ENCODE data around the gene SLC41A2.

SLC41A2 gene

GRCh38 chr12:104963757-104964156 is 5.7 kb upstream of the SLC41A2 start:
- no peak for TF ChIP-seq CTCF (conservative IDR thresholded peaks at IDR 0.05; ENCODE audit: low read depth, low read length)
- DNase-seq (ENCODE audit: low read depth): no peak
- no peak overlapping the region for H3K4me3 ChIP-seq (ENCODE audit: low read depth, low read length)

GRCh38 chr12:104960464-104960863 is 2.4 kb upstream of the SLC41A2 start:
- no peak for TF ChIP-seq CTCF (conservative IDR thresholded peaks at IDR 0.05; ENCODE audit: low read depth, low read length)
- no peak for DNase-seq (ENCODE audit: low read depth)
- no peak overlapping the region for H3K4me3 ChIP-seq (ENCODE audit: low read depth, low read length)

- no peak for TF ChIP-seq CTCF (conservative IDR thresholded peaks at IDR 0.05; ENCODE audit: low read depth, low read length)
- H3K4me3 ChIP-seq (ENCODE audit: low read depth, low read length): no peak overlapping the region
- peak; percentile 59 for DNase-seq (ENCODE audit: low read depth)
Observed at GRCh38 chr12:104959335-104959841, 1.3 kb upstream of the SLC41A2 start.

- peak overlapping the region; percentile 85 for H3K4me3 ChIP-seq (ENCODE audit: low read depth, low read length)
- DNase-seq (ENCODE audit: low read depth): no peak
- TF ChIP-seq CTCF (conservative IDR thresholded peaks at IDR 0.05; ENCODE audit: low read depth, low read length): no peak
Observed at GRCh38 chr12:104958805-104959334, 780 bp upstream of the SLC41A2 start.

- H3K4me3 ChIP-seq (ENCODE audit: low read depth, low read length): peak overlapping the region; percentile 85
- no peak for TF ChIP-seq CTCF (conservative IDR thresholded peaks at IDR 0.05; ENCODE audit: low read depth, low read length)
- no peak for DNase-seq (ENCODE audit: low read depth)
Observed at GRCh38 chr12:104957719-104958000, 430 bp downstream of the SLC41A2 start.

- no peak for TF ChIP-seq CTCF (conservative IDR thresholded peaks at IDR 0.05; ENCODE audit: low read depth, low read length)
- DNase-seq (ENCODE audit: low read depth): no peak
Observed at GRCh38 chr12:104956870-104957718, 996 bp downstream of the SLC41A2 start.

GRCh38 chr12:104955703-104956102 is 2.4 kb downstream of the SLC41A2 start:
- DNase-seq (ENCODE audit: low read depth): no peak
- no peak overlapping the region for H3K4me3 ChIP-seq (ENCODE audit: low read depth, low read length)
- no peak for TF ChIP-seq CTCF (conservative IDR thresholded peaks at IDR 0.05; ENCODE audit: low read depth, low read length)

More at GRCh38 chr12:104956870-104957718, 996 bp downstream of the SLC41A2 start:
- H3K4me3 ChIP-seq (ENCODE audit: low read depth, low read length): peak overlapping the region; percentile 85
